ENCODE results near the gene C16orf46. TPM values are rescaled to one million over a fixed set of nuclear protein-coding genes. Genes with fewer than 3 reads are reported as not detected.
"Not testable (repeated sequence)": the region's sequence is repeated elsewhere in the genome, so short reads cannot be mapped to it uniquely, and the experiment has no call there.

Gene C16orf46
- total RNA-seq, 2 donors from 2014 or later = 3.9 to 15.7 TPM

DNA sequence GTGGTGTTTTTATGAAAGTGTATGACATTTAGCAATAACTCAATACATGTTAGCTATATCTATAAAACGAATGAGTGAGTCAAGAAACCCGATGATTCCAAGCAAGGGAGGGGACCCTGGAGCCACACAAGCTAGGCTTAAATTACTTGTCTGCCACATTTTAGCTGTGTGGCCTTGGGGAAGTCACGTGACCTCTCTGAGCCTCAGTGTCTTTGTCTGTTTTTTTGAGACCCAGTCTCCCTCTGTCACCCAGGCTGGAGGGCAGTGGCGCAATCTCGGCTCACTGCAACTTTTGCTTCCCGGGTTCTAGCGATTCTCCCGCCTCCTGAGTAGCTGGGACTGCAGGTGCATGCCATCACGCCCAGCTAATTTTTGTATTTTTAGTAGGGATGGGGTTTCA, 39.2 kb upstream of the C16orf46 start:
- H3K27me3 ChIP-seq (replicated peaks; ENCODE audit: insufficient read depth) = no peaks in the 10 kb centered on the region
- TF ChIP-seq, protein P1, sequence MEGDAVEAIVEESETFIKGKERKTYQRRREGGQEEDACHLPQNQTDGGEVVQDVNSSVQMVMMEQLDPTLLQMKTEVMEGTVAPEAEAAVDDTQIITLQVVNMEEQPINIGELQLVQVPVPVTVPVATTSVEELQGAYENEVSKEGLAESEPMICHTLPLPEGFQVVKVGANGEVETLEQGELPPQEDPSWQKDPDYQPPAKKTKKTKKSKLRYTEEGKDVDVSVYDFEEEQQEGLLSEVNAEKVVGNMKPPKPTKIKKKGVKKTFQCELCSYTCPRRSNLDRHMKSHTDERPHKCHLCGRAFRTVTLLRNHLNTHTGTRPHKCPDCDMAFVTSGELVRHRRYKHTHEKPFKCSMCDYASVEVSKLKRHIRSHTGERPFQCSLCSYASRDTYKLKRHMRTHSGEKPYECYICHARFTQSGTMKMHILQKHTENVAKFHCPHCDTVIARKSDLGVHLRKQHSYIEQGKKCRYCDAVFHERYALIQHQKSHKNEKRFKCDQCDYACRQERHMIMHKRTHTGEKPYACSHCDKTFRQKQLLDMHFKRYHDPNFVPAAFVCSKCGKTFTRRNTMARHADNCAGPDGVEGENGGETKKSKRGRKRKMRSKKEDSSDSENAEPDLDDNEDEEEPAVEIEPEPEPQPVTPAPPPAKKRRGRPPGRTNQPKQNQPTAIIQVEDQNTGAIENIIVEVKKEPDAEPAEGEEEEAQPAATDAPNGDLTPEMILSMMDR (IDR thresholded peaks at IDR 0.05) = no peak
- no peak for TF ChIP-seq POLR2A (IDR thresholded peaks at IDR 0.05)
- TF ChIP-seq POLR2AphosphoS5 (IDR thresholded peaks at IDR 0.05) = no peak
- intact Hi-C loops (cut with DNase I) = no loop called here
- no peaks in the 10 kb centered on the region for H3K4me1 ChIP-seq (replicated peaks)
- no peak overlapping the region for H3K27ac ChIP-seq
- DNase-seq (ENCODE audit: low spot score) = no peak
- WGBS = 81% methylated on average over 9 of the region's 9 CpGs
- no peaks in the 10 kb centered on the region for H3K9me3 ChIP-seq
- H3K36me3 ChIP-seq = no peaks in the 10 kb centered on the region
- no peak overlapping the region for H3K4me3 ChIP-seq

DNA sequence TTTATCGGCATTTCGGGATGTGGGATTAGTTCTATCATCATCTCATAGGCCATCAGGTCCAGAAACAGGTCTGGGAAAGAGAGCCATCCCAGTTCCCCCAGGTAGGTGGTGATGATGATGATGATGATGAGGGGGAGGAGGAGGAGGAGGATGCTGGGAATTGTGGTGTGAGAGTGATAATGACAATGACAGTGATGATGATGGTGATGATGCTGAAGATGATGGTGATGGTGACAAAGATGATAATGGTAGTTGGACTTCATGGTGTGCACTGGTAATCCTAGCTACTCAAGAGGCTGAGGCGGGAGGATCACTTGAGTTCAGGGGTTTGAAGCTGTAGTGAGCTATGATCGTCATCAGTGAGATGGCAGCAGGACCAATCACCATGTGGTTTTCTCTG, 35.4 kb upstream of the C16orf46 start:
- intact Hi-C loops (cut with DNase I) = no loop called here
- 94% methylated on average over 4 of the region's 4 CpGs for WGBS

DNA sequence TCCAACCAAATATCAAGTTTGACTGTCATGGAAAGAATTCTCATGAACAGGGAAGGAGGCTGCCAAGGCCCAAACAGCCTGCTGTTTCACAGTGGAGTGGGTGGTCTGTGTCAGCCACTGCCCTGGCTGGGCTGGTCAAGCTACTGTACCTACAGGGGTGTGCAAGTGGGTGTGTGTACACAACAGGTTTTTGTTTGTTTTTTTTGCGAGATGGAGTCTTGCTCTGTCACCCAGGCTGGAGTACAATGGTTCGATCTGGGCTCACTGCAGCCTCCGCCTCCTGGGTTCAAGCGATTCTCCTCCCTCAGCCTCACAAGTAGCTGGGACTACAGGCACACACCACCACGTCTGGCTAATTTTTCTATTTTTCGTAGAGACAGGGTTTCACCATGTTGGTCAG, 32.2 kb upstream of the C16orf46 start:
- H3K36me3 ChIP-seq; H3K27ac ChIP-seq; H3K27me3 ChIP-seq (replicated peaks; ENCODE audit: insufficient read depth); DNase-seq (ENCODE audit: low spot score); intact Hi-C loops (cut with DNase I); H3K9me3 ChIP-seq; H3K4me3 ChIP-seq; H3K4me1 ChIP-seq (replicated peaks): not testable (repeated sequence)
- 87% methylated on average over 6 of the region's 6 CpGs for WGBS

More for the DNA sequence above, 35.4 kb upstream of the C16orf46 start:
- TF ChIP-seq POLR2AphosphoS5 (IDR thresholded peaks at IDR 0.05) = no peak
- TF ChIP-seq, protein P1 (IDR thresholded peaks at IDR 0.05) = no peak
- TF ChIP-seq POLR2A (IDR thresholded peaks at IDR 0.05) = no peak
- H3K27me3 ChIP-seq (replicated peaks; ENCODE audit: insufficient read depth) = no peaks in the 10 kb centered on the region
- H3K9me3 ChIP-seq = no peaks in the 10 kb centered on the region
- H3K4me3 ChIP-seq = no peak overlapping the region
- H3K4me1 ChIP-seq (replicated peaks) = no peaks in the 10 kb centered on the region
- no peak for DNase-seq (ENCODE audit: low spot score)
- no peaks in the 10 kb centered on the region for H3K36me3 ChIP-seq
- no peak overlapping the region for H3K27ac ChIP-seq

DNA sequence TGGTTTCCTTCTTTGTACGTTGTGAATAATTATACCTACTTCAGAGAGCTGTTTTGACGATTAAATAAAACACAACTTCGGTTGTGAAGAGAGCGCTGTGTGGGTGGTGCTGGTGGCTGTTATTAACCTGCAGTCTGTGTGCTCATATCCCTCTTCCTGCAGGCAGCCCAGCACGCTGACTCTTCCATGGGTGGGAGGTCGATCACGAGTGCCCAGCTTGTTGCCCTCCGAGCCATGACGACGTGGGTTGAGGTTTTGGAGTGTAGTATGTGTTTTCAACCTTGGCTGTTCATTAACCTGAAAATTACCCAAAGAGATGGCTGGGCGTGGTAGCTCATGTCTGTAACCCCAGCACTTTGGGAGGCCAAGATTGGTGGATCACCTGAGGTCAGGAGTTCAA, 30.5 kb upstream of the C16orf46 start:
- no peak overlapping the region for H3K27ac ChIP-seq
- no peak for TF ChIP-seq POLR2A (IDR thresholded peaks at IDR 0.05)
- TF ChIP-seq, protein P1 (IDR thresholded peaks at IDR 0.05) = no peak
- TF ChIP-seq POLR2AphosphoS5 (IDR thresholded peaks at IDR 0.05) = no peak
- no peak for DNase-seq (ENCODE audit: low spot score)
- intact Hi-C loops (cut with DNase I) = no loop called here
- H3K4me1 ChIP-seq (replicated peaks) = no peaks in the 10 kb centered on the region
- no peak overlapping the region for H3K4me3 ChIP-seq
- no peaks in the 10 kb centered on the region for H3K9me3 ChIP-seq
- WGBS = 82% methylated on average over 11 of the region's 11 CpGs
- H3K27me3 ChIP-seq (replicated peaks; ENCODE audit: insufficient read depth) = no peaks in the 10 kb centered on the region
- H3K36me3 ChIP-seq = no peaks in the 10 kb centered on the region

DNA sequence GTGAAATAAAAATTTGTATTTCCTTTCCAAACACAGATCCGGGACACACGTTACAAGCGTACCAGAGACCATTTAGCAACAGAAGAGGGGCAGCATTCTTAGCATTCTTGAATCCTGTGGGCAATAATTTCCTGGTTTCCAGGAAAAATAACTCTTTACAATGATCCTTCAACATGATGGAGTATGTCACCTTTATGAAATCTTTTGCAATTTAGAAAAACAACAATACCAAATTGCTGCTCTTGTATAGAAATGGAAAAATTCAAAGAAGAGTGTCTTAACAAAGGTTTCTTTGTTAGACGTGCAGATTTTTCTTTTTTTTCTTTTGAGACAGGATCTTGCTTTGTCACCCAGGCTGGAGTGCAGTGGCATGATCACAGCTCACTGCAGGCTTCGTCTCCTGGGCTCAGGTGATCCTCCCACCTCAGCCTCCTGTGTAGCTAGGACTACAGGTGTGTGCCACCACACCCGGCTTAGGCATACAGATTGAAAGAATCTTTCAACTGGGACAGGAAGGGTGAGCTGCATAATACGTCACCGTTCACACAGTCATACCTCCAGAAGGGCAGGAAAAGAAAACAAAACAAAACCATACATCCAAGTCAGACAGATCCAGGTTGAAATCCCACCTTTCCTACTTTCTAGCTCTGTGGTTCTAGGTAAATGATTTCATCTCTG, 29.9 kb upstream of the C16orf46 start:
- no peak overlapping the region for H3K27ac ChIP-seq
- H3K27me3 ChIP-seq (replicated peaks; ENCODE audit: insufficient read depth) = no peaks in the 10 kb centered on the region
- WGBS = 64% methylated on average over 8 of the region's 8 CpGs
- no peaks in the 10 kb centered on the region for H3K9me3 ChIP-seq
- H3K36me3 ChIP-seq = no peaks in the 10 kb centered on the region
- no peaks in the 10 kb centered on the region for H3K4me1 ChIP-seq (replicated peaks)
- no peak for DNase-seq (ENCODE audit: low spot score)
- no peak overlapping the region for H3K4me3 ChIP-seq
- intact Hi-C loops (cut with DNase I) = no loop called here
- TF ChIP-seq POLR2AphosphoS5 (IDR thresholded peaks at IDR 0.05) = no peak

DNA sequence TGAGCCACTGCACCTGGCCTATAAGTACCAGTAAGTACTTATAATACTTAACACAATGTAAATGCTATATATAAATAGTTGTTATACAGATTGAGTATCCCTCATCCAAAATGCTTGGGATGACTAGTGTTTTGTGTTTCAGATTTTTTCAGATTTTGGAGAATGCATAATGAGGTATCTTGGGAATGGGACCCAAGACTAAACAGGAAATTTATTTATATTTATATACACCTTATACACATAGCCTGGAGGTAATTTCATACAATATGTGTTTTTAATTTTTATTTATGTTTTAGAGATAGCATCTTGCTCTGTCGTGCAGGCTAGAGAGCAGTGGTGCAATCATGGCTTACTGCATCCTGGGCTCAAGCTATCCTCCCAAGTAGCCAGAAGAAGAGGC, 28.9 kb upstream of the C16orf46 start:
- no peaks in the 10 kb centered on the region for H3K4me1 ChIP-seq (replicated peaks)
- no peak overlapping the region for H3K4me3 ChIP-seq
- H3K36me3 ChIP-seq = no peaks in the 10 kb centered on the region
- TF ChIP-seq POLR2A (IDR thresholded peaks at IDR 0.05) (no peak), POLR2AphosphoS5 (IDR thresholded peaks at IDR 0.05) (no peak)
- TF ChIP-seq, protein P1 (IDR thresholded peaks at IDR 0.05) = no peak
- no peak overlapping the region for H3K27ac ChIP-seq
- WGBS = 40% methylated on average over 1 of the region's 1 CpG
- H3K9me3 ChIP-seq = no peaks in the 10 kb centered on the region
- no peak for DNase-seq (ENCODE audit: low spot score)
- intact Hi-C loops (cut with DNase I) = no loop called here
- no peaks in the 10 kb centered on the region for H3K27me3 ChIP-seq (replicated peaks; ENCODE audit: insufficient read depth)
